GM19043 (cell line): ENCODE data around the gene SEPHS1.

Experiments
- ATAC-seq: cut with Tn5 transposase; IDR thresholded peaks from one replicate; pipeline ENCODE4 v1.9.1; 2021; ENCODE audit warnings: low read depth; ENCODE audit not compliant: unreplicated experiment

Gene SEPHS1

DNA sequence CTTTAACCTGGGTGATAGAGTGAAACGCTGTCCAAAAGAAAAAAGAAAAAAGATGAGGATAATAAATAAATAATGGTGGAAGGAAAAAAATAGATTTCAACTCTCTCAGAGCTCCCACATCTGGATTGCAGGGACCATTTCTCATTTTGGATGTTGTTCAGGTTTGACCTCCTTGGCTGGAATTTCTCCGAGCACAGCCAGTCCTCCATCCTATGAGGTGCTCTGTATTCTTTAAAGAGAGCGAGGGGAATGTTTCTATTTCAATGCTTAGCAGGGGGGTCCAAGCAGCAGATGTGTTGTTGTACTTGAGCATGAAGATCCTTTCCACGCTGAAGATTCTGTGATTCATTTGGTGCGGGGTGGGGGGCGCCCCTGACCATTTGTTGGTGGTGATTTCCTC is 17.7 kb upstream of the SEPHS1 start:
- no peak for ATAC-seq

DNA sequence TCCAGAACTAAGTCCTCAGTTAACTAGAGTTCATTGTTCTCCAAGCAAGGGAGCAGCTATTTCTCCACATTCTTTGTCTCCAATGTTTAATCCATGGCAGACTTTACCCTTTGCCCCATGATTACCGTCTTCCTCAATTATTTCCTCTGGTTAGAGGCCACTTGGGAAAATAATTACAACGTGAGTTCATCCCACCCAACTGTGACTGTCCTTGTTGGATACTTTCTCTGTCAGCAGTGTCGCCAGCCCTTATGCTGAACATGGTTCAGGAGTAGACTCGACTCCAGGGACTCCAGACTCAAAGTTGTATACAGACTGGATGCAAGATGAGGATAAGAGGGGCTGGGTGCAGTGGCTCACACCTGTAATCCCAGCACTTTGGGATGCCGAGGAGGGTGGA is 17.1 kb upstream of the SEPHS1 start:
- ATAC-seq, result no peak

DNA sequence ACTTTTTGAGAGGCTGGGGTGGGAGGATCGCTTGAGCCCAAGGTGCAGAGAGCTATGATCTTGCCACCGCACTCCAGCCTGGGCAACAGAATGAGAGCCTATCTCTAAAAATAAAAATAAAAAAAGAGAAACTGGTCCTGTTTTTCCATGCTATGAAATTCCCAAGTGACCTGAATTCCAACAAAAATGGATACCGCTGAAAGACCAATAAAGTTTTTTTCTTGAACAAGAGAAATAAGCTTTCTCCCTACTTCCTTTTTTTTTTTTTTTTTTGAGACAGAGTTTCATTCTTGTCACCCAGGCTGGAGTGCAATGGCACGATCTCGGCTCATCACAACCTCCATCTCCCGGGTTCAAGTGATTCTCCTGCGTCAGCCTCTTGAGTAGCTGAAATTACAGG is 12.5 kb upstream of the SEPHS1 start:
- no peak for ATAC-seq

DNA sequence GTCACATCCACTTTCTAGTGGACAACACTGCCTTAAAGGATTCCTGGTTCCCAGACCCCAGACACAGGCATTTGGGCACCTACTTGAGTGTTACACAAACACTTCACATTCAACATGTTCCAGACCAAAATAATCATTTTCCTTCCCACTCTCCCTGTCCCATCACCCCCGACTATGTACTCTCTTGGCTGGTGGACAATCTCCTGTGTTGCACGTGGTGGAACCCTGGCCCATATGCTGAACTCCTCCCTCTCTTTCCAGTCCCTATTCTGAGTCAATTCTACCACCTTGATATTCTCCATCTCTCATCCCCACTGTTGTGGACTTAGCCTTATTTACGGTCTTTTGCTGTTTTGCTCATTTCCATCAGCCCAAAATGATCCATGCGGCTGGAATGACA is 8.3 kb upstream of the SEPHS1 start:
- ATAC-seq, result no peak

DNA sequence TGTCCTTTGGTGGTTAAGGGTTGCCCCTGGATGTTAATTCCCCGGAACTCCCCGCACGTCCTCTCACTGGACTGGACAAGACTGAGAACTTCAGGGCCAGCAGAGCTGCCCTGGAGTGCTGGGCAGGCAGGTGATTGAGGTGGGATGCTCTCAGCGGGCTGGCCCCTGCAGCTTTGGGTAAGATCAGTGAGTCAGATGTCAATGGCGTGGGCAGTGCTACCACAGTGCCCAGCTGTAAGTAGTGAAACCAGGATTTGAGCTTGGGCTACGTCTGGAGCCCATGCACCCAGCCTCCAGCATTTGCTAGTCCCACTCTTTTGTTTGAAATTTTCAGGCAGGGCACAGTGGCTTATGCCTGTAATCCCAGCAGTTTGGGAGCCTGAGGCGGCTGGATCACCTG is 6.7 kb upstream of the SEPHS1 start:
- no peak for ATAC-seq

DNA sequence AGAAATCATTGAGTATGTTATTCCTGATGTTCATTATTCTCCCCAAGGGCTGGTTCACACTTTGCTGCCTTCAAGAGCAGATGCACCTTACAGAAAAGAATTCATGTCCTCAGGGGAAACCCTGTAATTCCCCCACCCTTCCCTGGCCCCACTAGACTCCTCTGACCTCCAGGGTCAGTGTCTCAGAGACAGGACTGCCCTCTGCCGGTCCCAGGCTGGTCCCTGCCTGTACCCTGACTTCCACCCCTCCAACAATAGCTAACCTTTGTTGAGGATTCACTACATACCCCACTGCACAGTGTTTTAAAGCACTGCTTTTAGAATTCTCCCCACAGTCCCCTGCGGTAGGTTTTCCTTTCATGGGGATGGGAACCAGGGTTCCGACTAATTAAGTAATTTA is 4.4 kb upstream of the SEPHS1 start:
- no peak for ATAC-seq

DNA sequence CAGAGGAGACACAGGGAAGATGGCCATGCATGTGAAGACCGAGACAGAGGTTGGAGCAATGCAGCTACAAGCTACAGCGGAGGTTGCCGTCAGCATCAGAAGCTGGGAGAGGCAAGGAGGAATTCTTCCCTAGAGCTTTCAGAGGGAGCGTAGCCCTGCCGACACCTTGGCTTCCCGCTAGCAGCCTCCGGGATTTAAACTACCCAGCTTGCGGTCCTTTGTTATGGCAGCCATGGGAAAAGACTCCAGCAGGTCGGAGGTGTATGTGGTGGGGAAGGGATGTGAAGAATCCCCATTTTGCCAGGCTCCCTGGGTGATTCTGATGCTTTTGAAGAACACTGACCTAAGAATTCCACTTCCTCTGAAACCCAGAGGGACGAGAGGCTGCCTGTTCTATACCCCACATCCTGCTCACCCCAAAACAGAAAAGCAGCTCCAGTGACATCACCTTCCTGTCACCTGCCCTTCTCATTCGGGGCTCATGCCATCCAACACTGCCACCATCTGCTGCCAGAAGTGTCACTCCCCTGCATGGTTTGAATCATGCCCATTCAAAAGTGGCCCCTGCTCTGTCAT is 3.3 kb upstream of the SEPHS1 start:
- no peak for ATAC-seq

DNA sequence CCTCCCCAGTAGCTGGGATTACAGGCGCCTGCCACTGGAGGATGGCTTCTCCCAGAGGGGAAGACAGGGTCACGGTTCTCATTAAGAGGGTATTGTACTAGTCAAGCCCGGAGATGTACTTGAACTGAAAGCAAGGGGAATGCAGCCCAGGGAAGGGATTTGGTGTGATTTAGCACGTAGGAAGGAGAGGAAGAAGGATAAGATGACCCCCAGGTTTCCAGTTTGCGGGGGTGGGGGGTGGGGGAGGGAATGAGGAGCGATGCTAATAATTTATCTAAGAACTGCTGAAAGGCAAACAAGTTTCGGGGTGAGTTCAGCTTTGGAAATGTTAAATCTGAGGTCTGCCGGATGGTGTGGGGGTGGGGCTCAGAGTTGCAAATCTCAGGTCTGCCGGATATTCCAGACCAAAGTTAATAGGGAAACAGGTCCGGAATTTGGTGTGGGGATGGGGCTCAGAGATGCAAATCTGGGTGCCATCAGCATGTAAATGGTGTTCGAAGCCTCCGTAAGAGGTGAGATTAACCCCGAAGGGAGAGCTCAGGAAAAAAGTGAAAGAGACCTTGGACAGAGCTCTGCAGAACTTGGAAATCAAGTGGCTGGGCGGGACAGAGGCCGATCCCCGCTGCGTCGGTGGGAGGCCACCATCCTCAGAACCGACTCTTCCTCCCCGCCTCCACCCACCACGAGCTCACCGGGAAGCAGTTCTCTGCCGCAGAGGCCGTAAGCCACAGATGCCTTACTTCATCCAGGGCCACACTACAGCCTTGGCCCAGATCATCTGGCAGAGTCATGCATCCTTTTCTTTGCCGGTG is 1.6 kb upstream of the SEPHS1 start:
- ATAC-seq, result no peak

DNA sequence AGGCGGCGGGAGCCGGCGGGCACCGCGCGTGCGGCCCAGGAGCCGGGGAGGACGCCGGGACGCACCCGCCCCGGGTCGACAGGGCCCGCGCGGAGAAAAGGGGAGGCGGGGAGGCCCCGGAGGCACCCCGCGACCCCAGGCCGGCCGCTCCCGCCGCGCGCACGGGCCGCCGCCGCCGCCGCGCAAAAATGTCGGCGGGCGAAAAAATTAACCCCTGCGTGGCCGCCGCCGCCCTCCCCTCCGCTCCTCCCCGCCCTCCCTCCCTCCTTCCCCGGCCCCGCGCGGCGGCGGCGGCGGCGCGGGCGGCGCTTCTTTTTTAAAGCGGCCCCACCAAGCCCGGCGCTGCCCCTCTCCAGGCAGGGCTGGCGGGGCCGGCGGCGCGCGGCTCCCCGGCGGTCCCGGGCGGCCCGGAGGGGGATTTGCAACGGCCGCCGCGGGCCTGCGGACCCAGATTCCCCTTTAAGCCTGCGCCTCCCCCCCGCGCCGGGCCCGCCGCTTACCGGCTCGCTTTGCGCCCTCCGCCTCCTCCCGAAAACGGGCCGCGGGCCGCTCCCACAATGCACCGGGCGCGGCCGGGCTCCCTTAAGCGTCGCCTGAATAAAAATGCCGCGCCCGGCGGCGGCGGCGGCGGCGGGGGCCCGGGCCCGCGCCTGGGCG is 465 bp downstream of the SEPHS1 start:
- ATAC-seq, result peak; percentile 29

DNA sequence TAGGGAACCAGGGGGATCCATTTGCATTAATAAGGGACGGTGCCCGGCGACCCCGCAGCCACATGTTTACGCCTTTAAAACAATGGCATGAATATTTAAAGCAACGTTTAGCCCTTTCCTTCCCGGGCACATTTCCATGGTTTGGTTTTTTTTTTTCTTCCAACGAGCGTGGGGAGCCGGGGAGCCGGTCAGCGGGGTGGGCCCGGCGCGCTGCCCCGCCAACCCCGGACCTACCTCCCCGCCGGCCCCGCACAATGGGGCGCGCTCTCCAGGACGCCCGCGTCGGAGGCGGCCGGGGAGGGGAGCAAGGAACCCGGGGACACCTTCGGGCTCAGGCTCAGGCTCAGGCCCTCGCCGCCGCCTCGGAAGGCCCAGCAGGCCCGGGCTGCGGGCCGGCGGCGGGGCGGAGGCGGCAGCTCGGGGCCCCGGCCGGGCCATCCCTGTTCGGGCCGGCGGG is 1.0 kb downstream of the SEPHS1 start:
- peak; percentile 6 for ATAC-seq

DNA sequence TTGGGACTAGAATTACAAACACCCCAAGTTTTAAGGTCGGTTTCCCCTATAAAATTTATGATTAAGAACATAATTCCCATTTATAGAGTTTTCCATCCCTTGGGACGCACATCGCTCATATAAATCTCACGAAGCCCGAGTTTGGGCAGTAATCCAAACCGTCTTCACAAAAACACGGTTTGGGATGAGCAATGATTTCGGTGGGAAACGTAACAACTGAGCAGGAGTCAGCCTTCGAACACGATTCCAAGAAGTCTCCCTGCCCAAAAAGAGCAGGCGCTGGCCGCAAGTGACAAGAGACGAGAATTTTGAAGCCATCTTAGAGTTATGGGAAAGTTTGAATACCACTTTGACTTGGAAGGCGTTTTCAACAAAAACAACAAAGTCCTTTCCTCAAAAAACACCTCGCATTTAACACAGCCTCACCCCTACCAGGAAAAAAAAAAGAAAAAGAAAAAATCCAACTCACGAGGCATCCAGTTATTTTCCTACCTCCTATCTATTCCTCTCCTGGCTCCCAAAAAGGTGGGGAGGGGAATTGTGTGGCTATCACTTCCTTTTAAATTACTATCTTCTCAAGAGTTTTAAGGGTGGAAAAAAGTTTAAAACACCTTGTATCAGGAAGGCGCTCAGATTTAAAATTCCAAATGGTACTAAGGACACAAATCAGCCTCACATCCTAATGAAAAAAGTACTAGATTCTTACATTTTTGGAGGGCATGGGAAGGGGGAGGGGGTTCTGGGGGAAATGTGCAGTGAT is 1.6 kb downstream of the SEPHS1 start:
- ATAC-seq, result no peak

DNA sequence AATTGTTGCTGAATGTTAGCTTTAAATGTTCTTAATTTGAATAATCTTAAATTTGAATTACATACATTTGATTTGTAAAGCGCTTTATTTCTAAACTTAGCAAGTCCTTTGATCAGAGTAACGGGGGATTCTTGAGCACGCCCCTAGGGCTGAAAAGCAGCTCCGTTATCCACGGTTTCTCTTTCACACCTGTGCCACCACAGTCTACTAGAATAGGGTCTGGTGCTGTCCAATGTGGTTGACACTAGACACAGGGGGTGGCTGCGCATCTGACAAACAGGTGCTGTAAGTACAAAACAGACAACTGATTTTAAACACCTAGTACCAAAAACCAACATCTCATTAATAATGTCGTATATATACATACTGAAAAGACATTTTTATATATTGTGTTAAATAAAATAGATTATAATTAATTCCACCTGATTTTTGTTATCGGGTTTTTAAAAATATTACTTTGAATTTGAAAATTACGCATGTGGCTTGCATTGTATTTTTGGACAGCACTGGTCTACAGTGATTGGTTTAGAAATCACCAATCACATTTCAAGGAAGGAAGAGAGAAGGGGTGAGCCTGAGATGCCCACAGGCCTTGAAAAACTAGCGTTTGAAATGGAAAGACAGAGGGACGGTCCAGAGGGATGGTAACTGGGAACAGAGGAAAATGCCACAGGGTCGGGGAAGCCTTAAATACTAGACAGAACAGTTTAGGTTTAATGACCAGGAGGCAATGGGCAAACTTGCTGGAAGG is 7.3 kb downstream of the SEPHS1 start:
- ATAC-seq, result peak; percentile 91

DNA sequence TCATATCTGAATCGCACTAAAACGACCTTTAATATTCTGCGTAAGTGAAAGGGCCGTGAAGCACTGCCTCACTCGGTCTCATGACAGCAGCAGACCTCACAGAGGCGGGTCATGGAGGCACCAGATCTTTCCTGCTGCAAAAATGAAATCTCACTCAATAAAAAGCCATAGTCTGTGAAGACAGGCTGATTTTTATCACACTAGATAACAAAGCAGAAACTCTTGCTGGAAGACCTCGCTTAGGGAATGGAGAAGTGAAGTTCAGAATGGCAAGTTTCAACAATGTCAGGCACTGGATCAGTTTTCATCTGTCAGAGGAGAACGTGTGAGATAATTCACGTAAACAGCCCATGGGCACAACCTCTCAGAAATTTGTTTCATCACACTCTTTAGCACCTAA is 8.0 kb downstream of the SEPHS1 start:
- no peak for ATAC-seq

DNA sequence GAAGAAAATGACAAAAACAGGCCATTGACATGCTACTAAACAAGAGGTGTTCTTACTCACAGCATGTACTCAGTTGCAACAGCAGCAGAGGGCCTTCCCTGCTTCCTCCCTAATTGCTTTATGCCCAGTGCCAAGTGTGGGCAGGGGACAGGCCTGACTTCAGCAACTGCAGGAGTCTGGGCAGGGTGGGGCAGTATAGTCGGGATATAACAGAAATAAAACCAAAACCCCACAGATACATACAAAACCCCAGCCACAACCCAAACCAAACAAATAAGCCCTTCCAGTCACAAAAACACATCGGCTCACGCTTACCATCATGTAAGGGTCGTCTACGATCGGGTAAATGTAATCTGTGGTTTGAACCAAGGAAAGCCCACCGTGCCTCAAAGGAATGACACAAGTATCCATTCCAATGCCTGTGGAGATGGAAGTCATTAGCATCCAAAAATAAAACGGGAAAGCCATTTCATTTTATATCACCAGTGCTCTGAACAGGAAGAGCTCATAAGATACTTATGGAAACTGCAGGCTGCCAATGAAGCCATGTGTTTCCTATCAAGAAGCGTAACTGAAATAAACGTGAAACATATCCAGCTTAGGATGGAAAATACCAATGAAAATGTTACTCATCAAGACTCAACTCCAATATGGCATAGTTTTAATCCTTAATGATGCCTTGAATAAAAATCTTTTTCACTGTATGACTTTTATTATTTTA is 9.5 kb downstream of the SEPHS1 start:
- ATAC-seq, result no peak

DNA sequence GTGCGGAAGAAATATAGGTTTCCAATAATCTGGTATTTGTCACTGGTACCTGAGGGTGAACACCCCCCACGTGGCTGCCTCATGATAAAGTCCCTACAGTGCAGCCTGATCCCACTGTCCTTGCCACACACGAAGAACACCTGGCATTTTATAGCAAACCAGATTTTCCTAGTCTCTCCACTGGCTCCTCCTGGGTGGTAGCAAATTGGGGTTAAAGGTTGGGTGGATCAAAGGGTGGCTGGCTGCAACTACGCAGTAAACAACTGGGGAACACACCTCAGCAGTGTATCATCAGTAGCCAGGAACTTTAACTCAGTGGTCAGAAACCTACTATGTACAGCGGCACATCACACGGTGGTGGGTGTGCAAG is 10.3 kb downstream of the SEPHS1 start:
- ATAC-seq, result no peak

DNA sequence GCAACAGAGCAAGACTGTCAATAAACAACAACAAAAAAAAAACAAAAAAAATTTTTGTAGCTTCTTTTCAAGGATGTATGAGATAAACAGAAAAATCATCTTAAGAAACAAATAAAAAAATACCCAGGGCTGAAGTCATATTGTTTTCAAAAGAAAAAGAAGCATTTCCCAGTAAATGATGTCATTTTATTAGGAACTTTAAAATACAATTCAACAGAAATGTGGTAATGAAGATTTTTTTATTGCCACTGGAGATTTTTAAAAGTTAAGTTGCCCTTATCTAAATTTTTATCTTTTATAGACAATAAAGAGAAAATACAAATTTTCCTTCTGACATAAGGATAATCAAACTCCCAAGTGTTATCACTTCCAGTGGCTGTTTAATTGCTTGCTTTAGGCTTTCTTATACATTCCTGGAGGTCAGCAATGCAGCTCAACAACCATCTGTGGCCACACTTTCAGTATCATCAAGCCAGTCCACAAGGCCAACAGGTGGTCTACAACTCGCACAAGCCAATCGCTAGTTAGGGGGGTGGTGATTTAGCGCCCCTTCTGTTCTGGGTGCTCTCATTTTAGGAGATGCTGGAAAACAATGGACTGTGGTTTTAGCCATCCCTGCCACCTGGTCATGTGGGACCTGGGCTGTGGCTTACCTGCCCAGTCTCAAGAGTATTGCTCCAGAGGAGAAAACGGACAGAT is 10.8 kb downstream of the SEPHS1 start:
- ATAC-seq, result no peak

DNA sequence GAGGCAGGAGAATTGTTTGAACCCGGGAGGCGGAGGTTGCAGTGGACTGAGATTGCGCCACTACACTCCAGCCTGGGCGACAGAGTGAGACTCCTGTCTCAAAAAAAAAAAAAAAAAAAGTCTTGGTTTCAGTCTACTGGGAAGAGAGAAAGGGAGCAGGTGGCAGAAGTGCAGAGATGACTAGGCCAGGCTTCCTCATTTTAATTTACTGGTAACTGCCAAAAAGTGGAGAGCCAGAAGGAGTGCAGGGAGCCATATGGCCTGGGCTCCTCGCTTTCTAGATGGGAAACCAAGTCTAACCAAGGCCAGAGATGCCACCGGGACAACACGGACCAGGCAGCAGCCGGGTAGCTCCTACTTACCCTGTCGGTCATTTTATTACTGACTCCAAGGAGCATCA is 12.2 kb downstream of the SEPHS1 start:
- ATAC-seq, result peak; percentile 54

DNA sequence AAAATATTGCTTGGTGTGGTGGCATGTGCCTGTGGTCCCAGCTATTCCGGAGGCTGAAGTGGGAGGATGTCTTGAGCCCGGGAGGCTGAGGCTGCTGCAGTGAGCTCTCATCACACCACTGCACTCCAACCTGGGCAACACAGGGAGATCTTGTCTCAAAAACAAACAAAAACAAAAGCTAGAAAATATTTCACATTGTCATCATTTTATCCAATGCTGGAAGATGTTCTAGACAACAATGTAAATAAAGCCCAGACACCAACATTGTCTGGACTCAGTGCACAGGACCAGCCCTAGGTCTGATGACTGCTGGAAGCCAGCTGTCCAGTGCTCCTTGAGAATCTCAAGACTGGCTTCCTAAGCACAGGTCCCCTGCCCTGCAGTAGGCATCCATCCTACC is 13.5 kb downstream of the SEPHS1 start:
- ATAC-seq, result no peak

DNA sequence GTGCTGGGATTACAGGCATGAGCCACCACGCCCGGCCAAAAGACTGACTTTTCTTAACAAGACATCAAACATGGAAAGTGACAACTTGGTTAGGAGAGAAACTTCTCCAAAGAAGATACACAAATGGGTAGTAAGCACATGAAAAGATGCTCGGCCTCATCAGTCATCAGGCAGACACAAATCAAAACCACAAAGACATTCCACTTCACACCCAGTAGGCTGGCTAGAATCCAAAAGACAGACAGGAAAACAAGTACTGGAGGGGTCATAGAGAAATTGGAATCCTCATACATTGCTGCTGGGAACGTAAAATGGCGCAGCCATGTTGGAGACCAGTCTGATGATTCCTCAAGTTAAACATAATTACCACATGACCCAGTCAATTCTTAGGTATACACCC is 16.4 kb downstream of the SEPHS1 start:
- no peak for ATAC-seq
